ENCODE data around the gene OR51B5.
"Not testable (repeated sequence)": the region's sequence is repeated elsewhere in the genome, so short reads cannot be mapped to it uniquely, and the experiment has no call there.

The OR51B5 gene

DNA sequence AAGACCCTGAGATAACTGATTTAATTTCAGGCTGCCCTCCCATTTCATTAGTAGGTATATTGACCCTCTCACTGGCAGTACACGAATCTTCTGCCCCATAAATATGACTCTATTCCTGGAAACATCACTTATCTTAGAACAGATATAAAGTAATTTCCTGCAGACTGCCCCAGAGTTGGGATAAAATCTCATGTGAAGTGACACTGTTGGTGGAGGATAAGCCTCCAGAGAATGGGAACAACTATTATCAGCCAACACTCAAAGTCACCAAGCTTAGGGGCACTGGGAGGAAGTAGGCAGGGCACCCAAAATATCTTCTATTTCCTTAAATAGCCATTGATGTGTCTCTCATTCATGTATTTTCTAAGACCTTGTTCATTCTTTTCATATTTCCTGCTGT, 8.2 kb downstream of the OR51B5 start:
- DNase-seq (ENCODE audit: low read depth), result no peak

DNA sequence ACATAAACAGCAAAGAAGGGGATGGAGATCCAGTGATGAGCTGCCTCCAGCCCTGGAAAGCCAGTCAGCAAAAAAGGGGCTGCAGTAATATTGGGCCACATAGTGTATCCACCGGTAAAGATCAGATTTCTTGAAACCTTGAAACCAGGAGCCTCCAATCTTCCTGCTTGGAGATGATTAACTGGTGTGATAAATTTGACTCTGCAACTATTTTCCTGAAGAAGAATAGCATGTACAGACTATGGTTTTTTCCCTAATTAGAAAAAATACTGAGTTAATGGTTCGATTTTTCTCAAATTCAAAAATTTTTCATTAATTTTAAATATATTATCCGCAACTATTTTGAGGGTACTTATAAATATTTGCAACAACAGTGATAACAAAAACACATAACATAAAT, 19.1 kb downstream of the OR51B5 start, which contains the start of gene OR51B2:
TSS of gene OR51B2 (minus strand) at position 101 of the 400 bp plus-strand sequence. CDS start at position 101, 0 bp downstream.
- no peak for DNase-seq (ENCODE audit: low read depth)

DNA sequence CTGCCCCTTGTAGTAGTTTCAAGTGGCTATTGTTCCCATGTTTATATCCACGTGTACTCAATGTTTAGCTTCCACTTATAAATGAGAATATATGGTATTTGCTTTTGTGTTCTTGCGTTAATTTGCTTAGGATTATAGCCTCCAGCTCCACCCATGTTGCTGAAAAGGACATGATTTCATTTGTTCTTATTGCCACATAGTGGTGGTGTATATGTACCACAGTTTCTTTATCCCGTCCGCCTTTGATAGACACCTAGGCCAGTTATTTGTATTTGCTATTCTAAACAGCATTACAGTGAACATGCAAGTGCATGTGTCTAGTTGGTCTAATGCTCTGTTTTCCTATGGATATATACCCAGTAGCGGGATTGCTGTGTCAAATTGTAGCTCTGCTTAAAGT, 26.0 kb downstream of the OR51B5 start:
- DNase-seq (ENCODE audit: low read depth), result no peak

DNA sequence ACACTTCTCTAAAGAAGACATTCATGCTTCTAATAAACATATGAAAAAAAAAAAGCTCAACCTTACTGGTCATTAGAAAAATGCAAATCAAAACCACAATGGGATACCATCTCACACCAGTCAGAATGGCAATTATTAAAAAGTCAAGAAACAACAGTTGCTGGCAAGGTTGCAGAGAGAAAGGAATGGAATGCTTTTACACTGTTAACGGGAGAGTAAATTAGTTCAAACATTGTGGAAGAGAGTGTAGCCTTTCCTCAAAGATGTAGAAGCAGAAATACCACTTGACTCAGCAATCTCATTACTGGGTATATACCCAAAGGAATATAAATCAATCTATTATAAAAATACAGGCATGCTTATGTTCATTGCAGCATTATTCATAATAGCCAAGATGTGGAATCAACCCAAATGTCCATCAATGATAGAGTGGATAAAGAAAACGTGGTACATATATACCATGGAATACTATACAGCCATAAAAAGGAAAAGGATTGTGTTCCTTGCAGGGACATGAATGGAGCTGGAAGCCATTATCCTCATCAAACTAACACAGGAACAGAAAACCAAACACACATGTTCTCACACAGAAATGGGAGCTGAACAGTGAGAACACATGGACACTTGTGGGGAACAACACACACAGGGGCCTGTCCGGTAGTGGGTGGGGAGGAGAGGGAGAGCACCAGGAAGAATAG, 29.8 kb downstream of the OR51B5 start:
- not testable (repeated sequence) for DNase-seq (ENCODE audit: low read depth)

DNA sequence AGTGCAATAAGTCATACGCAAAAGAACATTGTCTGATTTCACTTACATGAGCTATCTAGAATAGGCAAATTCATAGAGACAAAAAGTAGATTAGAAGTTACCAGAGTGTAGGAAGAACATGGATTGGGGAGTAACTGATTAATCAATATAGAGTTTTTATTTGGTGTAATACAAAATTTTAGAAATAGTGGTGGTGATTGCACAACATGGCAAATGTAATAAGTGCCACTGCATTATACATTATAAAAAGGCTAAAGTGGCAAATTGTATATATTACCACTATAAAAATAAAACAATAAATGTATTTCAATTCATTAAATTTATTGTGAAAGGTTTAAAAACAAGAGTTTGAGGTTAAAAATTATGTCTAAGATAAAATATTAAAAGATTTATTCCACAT, 32.9 kb downstream of the OR51B5 start:
- DNase-seq (ENCODE audit: low read depth), result no peak

DNA sequence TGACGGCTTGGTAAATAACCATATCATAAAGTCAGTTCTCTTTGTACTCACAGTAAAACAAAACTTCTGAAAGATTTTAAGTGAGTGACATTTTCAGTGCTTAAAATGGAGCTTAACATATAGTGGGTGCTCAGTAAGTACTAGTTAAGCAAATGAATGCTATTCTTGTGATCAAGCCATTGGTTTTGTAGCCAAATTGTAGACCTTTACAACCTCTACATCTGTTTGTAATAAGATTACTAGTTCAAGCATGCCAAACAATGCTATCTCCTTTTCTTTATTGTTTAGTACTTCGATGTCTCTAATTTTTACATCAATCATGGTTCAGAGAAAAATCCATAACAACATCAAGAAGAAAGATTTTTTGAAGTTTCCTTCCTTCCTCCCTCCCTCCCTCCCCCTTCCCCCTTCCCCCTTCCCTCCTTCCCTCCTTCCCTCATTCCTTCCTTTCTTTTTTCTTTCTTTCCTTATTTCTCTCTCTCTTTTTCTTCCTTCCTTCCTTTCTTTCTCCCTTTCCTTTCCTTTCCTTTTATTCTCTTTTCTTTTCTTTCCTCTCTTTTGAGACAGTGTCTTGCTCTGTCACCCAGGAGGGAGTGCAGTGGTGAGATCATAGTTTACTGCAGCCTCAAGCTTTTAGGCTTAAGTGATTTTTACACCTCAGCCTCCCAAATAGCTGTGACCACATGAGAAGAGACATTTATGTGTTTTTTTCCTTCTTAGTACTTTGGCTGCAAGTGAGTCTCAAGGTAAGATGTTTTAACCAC, 35.9 kb downstream of the OR51B5 start:
- DNase-seq (ENCODE audit: low read depth), result no peak

DNA sequence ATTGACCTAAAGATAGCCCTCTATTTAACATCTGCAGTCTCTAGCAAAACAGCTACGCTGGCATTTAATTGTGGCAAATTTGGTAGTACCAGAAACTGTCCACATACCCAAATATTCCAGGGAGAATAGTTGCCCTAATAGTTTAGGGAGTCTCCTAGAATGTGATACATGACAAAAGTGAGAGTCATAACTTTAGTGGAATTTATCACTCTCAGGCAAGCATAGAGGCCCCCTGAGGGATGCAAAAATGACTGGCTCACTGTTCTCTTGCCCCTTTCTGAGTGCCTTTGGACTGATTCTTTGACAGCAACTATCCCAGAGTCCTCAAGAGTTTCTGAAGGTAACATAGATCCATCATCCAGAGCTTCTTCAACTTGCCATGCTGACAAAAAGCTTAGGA, 39.3 kb downstream of the OR51B5 start:
- no peak for DNase-seq (ENCODE audit: low read depth)

DNA sequence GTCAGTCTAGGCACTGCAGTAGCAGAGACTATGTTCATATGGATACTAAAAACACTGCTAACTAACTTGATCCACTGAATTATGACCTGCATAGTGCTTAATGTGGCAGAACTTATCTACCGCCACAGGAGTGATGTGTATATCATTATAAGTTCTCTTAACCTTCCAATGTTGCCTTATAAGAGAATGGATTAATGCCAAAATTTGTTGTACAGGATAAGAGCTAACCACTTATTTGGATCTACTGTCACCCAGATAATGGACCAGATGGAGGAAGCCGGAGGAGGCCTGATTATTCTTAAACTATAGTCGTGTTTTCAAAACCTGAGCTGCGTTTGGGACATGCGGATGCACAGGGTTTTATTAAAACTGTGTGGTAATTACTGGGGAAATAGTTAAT, 39.7 kb downstream of the OR51B5 start:
- DNase-seq (ENCODE audit: low read depth), result no peak

DNA sequence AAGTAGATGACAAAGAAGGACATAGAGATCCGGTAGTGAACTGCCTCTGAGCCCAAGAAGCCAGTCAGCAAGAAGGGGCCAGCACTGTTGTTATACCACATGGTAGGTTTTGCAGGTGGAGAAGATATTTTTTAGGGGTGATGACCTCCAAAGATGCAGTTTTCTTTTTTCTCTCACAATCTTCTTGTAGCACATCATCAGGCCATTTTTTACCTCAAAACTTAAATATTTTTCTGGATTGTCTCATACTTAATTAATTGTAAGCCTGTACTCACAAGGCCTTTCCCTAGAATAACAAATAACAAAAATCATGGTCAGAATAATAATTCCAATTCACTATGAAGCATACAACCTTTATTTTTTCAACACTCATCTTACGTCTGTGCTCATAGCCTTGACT, 41.5 kb downstream of the OR51B5 start, which contains the start of gene OR51B4:
TSS of gene OR51B4 (minus strand) at position 101 of the 400 bp plus-strand sequence. CDS start at position 101, 0 bp downstream.
- DNase-seq (ENCODE audit: low read depth), result no peak

DNA sequence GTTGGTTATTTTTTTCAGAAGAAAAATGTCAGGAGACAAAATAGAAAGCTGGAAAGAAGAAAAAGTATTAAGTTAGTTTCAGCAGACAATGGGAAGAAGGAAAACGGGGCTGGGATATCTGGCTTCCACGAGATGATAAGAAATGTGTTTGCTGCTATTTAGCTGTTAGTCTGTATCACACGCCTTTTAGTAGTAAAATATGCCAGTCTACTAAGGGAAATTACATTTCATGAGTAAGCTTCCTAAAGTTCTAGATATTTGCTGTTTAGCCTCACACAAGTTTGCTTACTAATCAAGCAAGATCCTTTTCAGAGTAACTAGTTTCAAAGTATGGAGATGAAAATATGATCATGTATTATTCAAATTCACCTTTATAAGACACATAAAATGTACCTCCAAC, 43.1 kb downstream of the OR51B5 start:
- DNase-seq (ENCODE audit: low read depth), result no peak

DNA sequence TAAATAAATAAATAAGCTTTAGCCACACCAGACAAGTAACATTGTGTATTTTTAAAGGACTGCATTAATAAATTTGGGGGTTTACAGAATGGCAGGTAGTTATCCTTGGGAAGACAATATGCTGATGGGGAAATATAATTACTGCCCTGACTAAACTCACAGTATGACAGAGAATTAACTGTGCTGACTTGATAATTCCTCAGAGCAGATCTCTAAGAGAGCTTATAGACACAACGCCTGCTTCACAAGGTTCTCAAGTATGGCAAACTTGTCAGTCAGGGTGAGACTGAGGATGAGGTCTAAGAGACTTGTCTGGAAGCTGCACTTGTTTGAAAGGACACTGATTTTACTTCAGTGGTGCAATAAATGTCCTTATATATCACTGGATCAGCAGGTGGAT, 44.9 kb downstream of the OR51B5 start:
- DNase-seq (ENCODE audit: low read depth), result no peak

DNA sequence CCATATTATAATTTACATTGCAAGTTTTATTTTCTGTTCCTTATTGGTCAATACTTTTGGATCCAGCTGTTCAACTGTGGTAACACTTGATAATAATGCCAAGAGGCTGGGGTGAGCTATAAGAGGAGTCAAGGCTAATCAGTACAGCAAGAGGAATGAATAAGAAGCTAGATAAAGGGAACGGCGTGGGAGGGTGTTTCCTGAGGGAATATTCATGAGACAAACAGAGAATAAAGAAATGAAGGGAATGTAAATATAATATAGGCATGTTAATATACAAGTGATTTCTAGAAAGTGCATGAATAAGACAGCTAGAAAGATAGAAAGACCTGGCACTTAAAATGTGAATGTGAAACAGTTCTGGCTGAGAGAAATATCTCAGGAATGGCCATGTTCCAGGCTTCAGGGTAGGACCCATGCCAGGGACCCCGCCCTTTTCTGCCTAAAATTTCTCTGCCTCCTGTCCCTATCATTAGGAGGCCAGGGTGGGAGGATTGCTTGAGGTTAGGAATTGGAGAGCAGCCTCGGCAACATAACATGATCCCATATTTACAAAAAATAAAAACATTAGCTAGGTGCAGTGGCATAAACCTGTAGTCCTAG, 45.5 kb downstream of the OR51B5 start:
- no peak for DNase-seq (ENCODE audit: low read depth)

DNA sequence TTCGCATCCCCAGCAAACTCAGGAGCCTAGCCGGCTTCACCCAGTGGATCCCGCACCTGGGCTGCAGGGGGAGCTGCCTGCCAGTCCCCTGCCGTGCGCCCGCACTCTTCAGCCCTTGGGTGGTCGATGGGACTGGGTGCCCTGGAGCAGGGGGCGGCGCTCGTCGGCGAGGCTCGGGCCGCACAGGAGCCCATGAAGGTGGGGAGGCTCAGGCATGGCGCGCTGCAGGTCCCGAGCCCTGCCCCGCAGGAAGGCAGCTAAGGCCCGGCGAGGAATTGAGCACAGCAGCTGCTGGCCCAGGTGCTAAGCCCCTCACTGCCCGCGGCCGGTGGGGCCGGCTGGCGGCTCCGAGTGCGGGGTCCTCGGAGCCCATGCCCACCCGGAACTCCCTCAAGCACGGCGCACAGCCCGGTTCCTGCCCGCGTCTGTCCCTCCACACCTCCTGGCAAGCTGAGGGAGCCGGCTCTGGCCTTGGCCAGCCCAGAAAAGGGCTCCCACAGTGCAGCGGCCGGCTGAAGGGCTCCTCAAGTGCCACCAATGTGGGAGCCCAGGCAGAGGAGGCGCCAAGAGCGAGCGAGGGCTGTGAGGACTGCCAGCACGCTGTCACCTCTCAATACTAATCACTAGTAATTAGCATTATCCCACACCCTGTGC, 48.9 kb downstream of the OR51B5 start:
- not testable (repeated sequence) for DNase-seq (ENCODE audit: low read depth)

DNA sequence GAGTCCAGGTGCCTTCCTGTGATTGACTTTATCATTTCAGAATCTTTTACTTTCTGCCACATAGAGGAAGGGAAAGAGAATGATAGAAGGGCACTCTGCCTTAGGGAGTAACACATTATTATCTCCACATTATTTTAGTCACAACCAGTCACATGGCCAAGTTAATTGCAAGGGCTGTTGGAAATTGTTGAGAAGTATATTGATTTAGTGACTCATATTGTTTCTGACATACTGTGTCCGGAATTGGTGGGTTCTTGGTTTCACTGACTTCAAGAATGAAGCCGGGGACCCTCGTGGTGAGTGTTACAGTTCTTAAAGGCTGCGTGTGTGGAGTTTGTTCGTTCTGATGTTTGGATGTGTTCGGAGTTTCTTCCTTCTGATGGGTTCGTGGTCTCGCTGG, 50.3 kb downstream of the OR51B5 start:
- no peak for DNase-seq (ENCODE audit: low read depth)
